GM12878 (cell line): ENCODE measurements around the gene CLEC16A. TPM values are rescaled to one million over a fixed set of nuclear protein-coding genes. Genes with fewer than 3 reads are reported as not detected.

Source experiments
- ATF3 ChIP-seq: IDR thresholded peaks from 2 replicates; pipeline ENCODE4 v1.6.1; 2011; ENCODE audit warnings: low read depth, mild to moderate bottlenecking, low read length, moderate library complexity, borderline replicate concordance; ENCODE audit errors: extremely low read depth
- CTCF ChIP-seq, 3 experiments: IDR thresholded peaks in 2 of 3; conservative IDR thresholded peaks in 1 of 3; 2 replicates each; pipeline ENCODE4 v1.5.1; 2011; ENCODE audit warnings: low read depth in 3 of 3, low read length in 3 of 3, mild to moderate bottlenecking in 3 of 3, control low read depth in 2 of 3, moderate library complexity in 2 of 3, inconsistent platforms in 1 of 3, mixed read lengths in 1 of 3; ENCODE audit not compliant: control insufficient read depth in 2 of 3, insufficient read depth in 1 of 3; ENCODE audit errors: extremely low read depth in 1 of 3
- DPF2 ChIP-seq: fragments of 450-650 bp; IDR thresholded peaks from 2 replicates; pipeline ENCODE4 v1.6.1; 2017; ENCODE audit warnings: mild to moderate bottlenecking
- IRF3 ChIP-seq: fragments of 450-650 bp; IDR thresholded peaks from 2 replicates; pipeline ENCODE4 v1.6.1; 2014; ENCODE audit warnings: mild to moderate bottlenecking
- KAT2A ChIP-seq: conservative IDR thresholded peaks from 2 replicates; pipeline ENCODE4 v1.6.1; 2011; ENCODE audit warnings: low read depth, low read length; ENCODE audit not compliant: control insufficient read depth
- MEF2B ChIP-seq: fragments of 450-650 bp; IDR thresholded peaks from 2 replicates; pipeline ENCODE4 v1.6.1; 2018; ENCODE audit warnings: mild to moderate bottlenecking, moderate library complexity; ENCODE audit not compliant: partially characterized antibody, poor library complexity, severe bottlenecking
- MYC ChIP-seq: IDR thresholded peaks from 2 replicates; pipeline ENCODE4 v1.6.1; 2011; ENCODE audit warnings: mild to moderate bottlenecking, low read length, moderate library complexity, inconsistent platforms; ENCODE audit not compliant: insufficient read depth, insufficient replicate concordance, insufficient read length, severe bottlenecking
- NFXL1 ChIP-seq: fragments of 450-650 bp; IDR thresholded peaks from 2 replicates; pipeline ENCODE4 v1.6.1; 2017; ENCODE audit warnings: antibody characterized with exemption, mild to moderate bottlenecking, borderline replicate concordance
- NFYA ChIP-seq: IDR thresholded peaks from 2 replicates; pipeline ENCODE4 v1.6.1; 2011; ENCODE audit warnings: low read depth, mild to moderate bottlenecking, low read length, improper control_type of control experiment, borderline replicate concordance
- POLR2A ChIP-seq: IDR thresholded peaks from 2 replicates; pipeline ENCODE4 v1.6.1; 2011; ENCODE audit warnings: low read depth, mild to moderate bottlenecking, low read length
- RAD51 ChIP-seq: fragments of 450-650 bp; IDR thresholded peaks from 2 replicates; pipeline ENCODE4 v1.6.1; 2016; ENCODE audit warnings: moderate library complexity, mild to moderate bottlenecking, inconsistent platforms
- RBBP5 ChIP-seq: fragments of 200-600 bp; sonication (generic); conservative IDR thresholded peaks from 2 replicates; pipeline ENCODE4 v1.6.1; 2016
- RELA ChIP-seq: fragments of 450-650 bp; IDR thresholded peaks from 2 replicates; pipeline ENCODE4 v1.8.0; 2014; ENCODE audit warnings: borderline replicate concordance; ENCODE audit not compliant: partially characterized antibody
- SREBF1 ChIP-seq: IDR thresholded peaks from 2 replicates; pipeline ENCODE4 v1.6.1; 2012; ENCODE audit warnings: mild to moderate bottlenecking, low read length
- SUPT20H ChIP-seq: IDR thresholded peaks from 2 replicates; pipeline ENCODE4 v1.6.1; 2011; ENCODE audit warnings: low read depth, mild to moderate bottlenecking, low read length, moderate library complexity, borderline replicate concordance; ENCODE audit not compliant: control insufficient read depth
- TARDBP ChIP-seq: IDR thresholded peaks from 2 replicates; pipeline ENCODE4 v1.6.1; 2016; ENCODE audit warnings: borderline replicate concordance
- TBL1XR1 ChIP-seq: IDR thresholded peaks from 2 replicates; pipeline ENCODE4 v1.6.1; 2012; ENCODE audit warnings: low read depth, low read length, improper control_type of control experiment
- YBX1 ChIP-seq: fragments of 450-650 bp; IDR thresholded peaks from 2 replicates; pipeline ENCODE4 v1.6.1; 2016; ENCODE audit warnings: antibody characterized with exemption
- YY1 ChIP-seq: IDR thresholded peaks from 2 replicates; pipeline ENCODE4 v1.6.1; 2011; ENCODE audit warnings: low read depth, mild to moderate bottlenecking, low read length
- ZBTB33 ChIP-seq: fragments of 450-650 bp; IDR thresholded peaks from 2 replicates; pipeline ENCODE4 v1.6.1; 2017; ENCODE audit warnings: mild to moderate bottlenecking
- ZNF274 ChIP-seq: IDR thresholded peaks from one replicate; pipeline ENCODE4 v1.8.0; 2011; ENCODE audit not compliant: insufficient read length, insufficient read depth
- polyA plus RNA-seq, 11 experiments: library from polyadenylated mRNA; depleted of rRNA in 4 of 11; unstranded in 6 of 11; stranded (reverse) in 5 of 11; fragments of >200 nt; fragmentation: Nextera tagmentation in 4 of 11; fragmentation: Illumina TruSeq in 1 of 11; extraction: Ambion mirVana in 4 of 11; extraction: Trizol in 1 of 11; gene quantifications; 1 replicate in 1 of 11; 2 replicates in 10 of 11; pipeline versions ENCODE4 v1.2.1 to v1.2.3, GENCODE V29; 2011 to 2016; ENCODE audit warnings: inconsistent platforms in 2 of 11, missing spikeins in 2 of 11, low read depth in 1 of 11
- total RNA-seq, 4 experiments: library from RNA; depleted of rRNA in 3 of 4; stranded (reverse); fragments of >200 nt in 3 of 4; fragmentation: Illumina TruSeq in 1 of 4; extraction: Trizol in 1 of 4; gene quantifications; 2 replicates each; pipeline versions ENCODE4 v1.2.1 to v1.2.3, GENCODE V29; 2013 to 2021
- TF ChIP-seq, protein P1 (sequence below): IDR thresholded peaks from 2 replicates; pipeline ENCODE4 v1.6.1; 2012; ENCODE audit warnings: mild to moderate bottlenecking, low read depth, low read length

Gene CLEC16A
- total and polyA plus RNA-seq, 10 of the 15 experiments (the other 5 are each of a cell fraction or from before 2014, with no cell fraction given), result 1.5 to 28.8 (median 19.2) TPM

DNA sequence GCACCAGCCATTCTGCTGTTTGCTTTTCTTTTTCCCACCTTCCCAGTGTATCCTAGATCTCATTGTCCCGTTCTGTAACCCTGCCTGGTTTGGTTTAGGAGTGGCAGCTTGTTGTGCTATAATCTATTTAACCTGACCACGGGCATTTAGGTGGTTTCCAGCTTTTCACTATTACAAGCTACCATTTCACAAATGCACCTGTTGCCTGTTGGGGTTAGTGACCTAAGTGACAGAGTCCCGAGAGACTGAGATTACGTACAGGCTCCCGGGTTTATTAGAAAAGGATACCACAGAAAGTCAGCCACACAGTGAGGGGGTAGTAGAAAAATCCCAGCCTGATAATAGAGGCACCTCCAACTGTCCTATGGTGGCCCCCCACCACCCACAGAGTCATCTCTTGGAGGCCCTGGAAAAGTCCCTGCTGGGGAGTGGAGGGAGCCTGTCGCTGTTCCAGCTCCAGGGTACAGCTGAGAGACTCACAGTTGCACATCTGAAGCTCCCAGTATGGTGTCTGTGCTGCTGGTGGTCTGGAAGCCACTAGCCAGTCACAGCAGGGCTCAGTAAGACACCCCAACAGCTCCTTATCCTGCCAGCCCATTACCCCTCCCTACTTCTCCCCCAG, 21.2 kb downstream of the CLEC16A start (continued):
- TF ChIP-seq SUPT20H, result no peak
- TF ChIP-seq ATF3, result no peak
- TF ChIP-seq IRF3, result no peak
- TF ChIP-seq RELA, result peak; percentile 100
- TF ChIP-seq KAT2A, result no peak
- TF ChIP-seq CTCF (IDR thresholded peaks at IDR 0.05 in 2 of 3, conservative IDR thresholded peaks at IDR 0.05 in 1 of 3; ENCODE audit: control insufficient read depth in 2 of 3, extremely low read depth in 1 of 3, insufficient read depth in 1 of 3, low read depth in 3 of 3, low read length in 3 of 3), result no peak
- TF ChIP-seq RBBP5, result 0 out of 2 replicates have a peak, but pooled peaks have one; percentile 5
- TF ChIP-seq TBL1XR1, result peak; percentile 84
- TF ChIP-seq YBX1, result peak; percentile 81; the same call in 1 of the 2 replicates
- TF ChIP-seq SREBF1, result no peak
- peak; percentile 96 for TF ChIP-seq DPF2
- peak; percentile 50; the same call in 1 of the 2 replicates for TF ChIP-seq RAD51
- TF ChIP-seq, protein P1, sequence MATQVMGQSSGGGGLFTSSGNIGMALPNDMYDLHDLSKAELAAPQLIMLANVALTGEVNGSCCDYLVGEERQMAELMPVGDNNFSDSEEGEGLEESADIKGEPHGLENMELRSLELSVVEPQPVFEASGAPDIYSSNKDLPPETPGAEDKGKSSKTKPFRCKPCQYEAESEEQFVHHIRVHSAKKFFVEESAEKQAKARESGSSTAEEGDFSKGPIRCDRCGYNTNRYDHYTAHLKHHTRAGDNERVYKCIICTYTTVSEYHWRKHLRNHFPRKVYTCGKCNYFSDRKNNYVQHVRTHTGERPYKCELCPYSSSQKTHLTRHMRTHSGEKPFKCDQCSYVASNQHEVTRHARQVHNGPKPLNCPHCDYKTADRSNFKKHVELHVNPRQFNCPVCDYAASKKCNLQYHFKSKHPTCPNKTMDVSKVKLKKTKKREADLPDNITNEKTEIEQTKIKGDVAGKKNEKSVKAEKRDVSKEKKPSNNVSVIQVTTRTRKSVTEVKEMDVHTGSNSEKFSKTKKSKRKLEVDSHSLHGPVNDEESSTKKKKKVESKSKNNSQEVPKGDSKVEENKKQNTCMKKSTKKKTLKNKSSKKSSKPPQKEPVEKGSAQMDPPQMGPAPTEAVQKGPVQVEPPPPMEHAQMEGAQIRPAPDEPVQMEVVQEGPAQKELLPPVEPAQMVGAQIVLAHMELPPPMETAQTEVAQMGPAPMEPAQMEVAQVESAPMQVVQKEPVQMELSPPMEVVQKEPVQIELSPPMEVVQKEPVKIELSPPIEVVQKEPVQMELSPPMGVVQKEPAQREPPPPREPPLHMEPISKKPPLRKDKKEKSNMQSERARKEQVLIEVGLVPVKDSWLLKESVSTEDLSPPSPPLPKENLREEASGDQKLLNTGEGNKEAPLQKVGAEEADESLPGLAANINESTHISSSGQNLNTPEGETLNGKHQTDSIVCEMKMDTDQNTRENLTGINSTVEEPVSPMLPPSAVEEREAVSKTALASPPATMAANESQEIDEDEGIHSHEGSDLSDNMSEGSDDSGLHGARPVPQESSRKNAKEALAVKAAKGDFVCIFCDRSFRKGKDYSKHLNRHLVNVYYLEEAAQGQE, result no peak
- TF ChIP-seq NFXL1, result no peak
- TF ChIP-seq POLR2A, result peak; percentile 41; the same call in 1 of the 2 replicates
- TF ChIP-seq NFYA, result no peak
- TF ChIP-seq ZBTB33, result no peak
- peak; percentile 44; the same call in 1 of the 2 replicates for TF ChIP-seq TARDBP
- TF ChIP-seq ZNF274, result no peak
- no peak for TF ChIP-seq MYC
- TF ChIP-seq MEF2B, result peak; percentile 99
- TF ChIP-seq YY1, result no peak; the same call in 1 of the 2 replicates
